GM21528 (cell line): ENCODE results near the gene ZRANB1.

ENCODE experiments used
- ATAC-seq: cut with Tn5 transposase; IDR thresholded peaks from one replicate; pipeline ENCODE4 v1.9.1; 2021; ENCODE audit warnings: mild to moderate bottlenecking, moderate library complexity; ENCODE audit not compliant: unreplicated experiment, low FRiP score

The ZRANB1 gene

DNA sequence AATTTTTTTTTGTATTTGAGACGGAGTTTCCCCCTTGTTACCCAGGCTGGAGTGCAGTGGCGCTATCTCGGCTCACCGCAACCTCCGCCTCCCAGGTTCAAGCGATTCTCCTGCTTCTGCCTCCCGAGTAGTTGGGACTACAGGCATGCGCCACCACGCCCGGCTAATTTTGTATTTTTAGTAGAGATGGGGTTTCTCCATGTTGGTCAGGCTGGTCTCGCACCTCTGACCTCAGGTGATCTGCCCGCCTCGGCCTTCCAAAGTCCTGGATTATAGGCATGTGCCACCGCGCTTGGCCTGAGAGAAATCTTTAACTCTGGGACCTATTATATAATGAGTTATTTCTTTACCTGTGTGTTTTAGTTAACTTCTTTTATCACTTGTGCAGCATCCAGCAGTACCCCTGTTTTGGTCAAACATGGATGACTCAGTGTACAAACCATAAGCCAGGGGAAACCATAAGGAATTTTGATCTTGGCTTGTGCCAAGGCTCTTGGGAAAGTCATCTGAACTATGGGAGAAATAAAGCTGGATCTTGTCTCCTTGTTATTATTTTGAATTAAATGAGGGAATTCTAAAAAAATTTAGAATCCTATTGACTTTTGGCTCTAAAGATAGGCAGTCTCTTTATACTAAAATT, 23.6 kb upstream of the ZRANB1 start:
- no peak for ATAC-seq

DNA sequence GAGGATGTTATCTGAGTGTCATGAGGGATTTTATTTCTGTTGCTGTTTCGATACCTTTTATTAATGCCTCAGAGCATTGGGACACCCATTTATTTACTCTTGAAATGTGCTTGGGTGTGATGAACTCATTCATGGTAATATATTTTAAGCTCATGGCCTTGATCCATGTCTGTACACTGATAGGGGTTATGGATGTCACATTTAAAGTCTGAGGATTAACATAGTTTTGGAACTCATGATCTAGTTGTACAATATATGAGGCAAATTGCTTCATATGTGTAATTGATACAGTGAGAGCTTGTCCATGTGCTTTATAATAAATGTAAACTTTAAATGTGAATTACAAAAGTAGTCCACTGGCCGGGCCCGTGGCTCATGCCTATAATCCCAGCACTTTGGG, 23.0 kb upstream of the ZRANB1 start:
- ATAC-seq: no peak

DNA sequence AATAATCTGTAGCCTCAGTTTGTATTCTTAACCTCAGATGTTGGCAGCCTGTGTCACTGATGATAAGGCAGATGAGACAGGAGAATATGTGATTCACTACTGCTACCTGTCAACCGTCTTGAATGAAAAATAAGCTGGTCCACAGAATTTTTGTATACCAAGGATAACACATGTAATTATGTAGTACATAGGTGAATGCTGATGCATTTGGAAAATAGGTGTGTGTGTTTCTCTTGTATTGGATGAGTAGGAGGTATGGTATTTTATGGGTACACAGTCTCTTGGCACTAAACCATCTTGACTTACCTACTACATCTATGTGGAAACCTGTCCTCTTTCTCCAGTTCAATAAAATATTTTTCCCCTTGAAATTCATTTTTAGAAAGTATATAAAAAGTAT, 20.7 kb upstream of the ZRANB1 start:
- no peak for ATAC-seq

DNA sequence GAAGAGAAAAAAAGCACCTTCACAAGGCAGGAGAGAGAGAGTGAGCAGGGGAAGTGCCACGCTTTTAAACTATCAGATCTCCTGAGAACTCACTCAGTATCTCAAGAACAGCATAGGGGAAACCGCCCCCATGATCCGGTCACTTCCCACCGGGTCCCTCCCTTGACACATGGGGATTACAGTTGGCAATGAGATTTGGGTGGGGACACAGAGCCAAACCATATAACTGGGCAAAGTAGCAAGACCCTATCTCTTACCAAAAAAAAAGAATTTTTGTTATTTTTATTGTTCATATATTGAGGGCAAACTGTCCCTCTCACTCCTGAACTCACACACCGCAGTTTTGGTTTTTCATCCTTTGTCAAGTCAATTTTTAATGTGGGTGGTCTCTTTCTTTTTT, 18.2 kb upstream of the ZRANB1 start:
- no peak for ATAC-seq

- ATAC-seq: no peak
Measured at GRCh38 chr10:124926548-124926947, 15.4 kb upstream of the ZRANB1 start.

- no peak for ATAC-seq
Measured at GRCh38 chr10:124928087-124928486, 13.8 kb upstream of the ZRANB1 start.

GRCh38 chr10:124928545-124928944, 13.4 kb upstream of the ZRANB1 start:
- no peak for ATAC-seq

GRCh38 chr10:124935946-124936345, 6.0 kb upstream of the ZRANB1 start:
- ATAC-seq: no peak

- no peak for ATAC-seq
Measured at GRCh38 chr10:124936813-124937212, 5.1 kb upstream of the ZRANB1 start.

DNA sequence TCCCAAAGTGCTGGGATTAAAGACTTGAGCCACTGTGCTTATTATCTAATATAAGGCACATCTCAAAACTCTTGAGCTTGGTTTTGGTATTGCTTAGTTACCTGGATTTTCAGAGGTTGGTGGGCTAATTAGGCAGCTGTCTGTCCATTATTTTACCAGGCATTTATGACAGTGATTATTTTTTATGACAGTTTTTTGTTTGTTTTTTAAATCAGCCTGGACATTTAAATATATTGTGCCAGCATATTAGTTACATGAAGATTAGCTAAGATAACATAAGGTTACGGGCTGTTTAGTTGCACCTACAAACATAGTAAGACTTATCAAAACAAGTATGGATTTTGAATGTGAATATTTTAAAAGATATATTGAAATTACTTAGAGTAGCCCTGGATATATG, 2.6 kb upstream of the ZRANB1 start:
- no peak for ATAC-seq

DNA sequence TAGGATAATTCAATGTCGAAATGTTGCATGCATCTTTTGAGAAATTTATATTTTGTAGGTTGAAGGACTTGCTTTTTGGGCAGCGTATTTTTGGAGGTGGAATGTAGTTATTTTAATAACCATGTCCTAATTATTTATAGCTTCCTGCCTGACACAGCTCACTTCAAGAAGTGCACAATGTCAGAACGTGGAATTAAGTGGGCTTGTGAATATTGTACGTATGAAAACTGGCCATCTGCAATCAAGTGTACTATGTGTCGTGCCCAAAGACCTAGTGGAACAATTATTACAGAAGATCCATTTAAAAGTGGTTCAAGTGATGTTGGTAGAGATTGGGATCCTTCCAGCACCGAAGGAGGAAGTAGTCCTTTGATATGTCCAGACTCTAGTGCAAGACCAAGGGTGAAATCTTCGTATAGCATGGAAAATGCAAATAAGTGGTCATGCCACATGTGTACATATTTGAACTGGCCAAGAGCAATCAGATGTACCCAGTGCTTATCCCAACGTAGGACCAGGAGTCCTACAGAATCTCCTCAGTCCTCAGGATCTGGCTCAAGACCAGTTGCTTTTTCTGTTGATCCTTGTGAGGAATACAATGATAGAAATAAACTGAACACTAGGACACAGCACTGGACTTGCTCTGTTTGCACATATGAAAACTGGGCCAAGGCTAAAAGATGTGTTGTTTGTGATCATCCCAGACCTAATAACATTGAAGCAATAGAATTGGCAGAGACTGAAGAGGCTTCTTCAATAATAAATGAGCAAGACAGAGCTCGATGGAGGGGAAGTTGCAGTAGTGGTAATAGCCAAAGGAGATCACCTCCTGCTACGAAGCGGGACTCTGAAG, 620 bp downstream of the ZRANB1 start:
- no peak for ATAC-seq

DNA sequence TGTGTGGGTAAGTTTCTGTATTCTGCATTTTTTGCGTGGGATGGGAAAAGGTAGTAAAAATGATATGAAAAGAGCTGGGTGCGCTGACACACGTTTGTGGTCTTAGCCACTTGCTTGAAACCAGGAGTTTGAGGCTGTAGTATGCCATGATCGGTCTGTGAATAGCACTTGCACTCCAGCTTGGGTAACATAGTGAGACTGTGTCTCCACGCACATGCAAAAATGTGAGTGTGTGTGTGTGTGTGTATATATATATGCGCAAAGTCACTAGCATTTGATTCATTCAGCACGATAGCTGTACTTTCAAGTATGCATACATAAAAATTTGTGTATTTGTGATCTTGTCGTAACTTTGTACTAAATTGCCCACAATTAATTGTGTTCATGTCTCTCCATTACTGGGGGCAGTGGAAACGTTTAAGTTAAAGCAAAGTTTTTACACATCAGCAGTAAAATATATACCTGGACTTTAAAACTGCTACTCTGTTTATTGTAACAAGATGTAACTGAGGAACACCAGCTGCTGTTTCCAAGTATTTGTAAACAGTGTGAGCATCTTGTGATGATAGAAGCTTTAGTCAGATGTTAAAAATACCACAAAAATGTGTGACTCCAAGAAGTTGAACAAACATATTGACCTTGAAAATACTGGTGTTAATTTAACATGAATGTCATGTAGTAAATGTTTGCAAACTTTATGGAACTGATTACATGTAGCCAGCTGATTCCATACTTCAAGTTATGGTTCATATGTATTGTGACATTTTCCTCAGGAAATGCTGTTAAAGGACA, 1.6 kb downstream of the ZRANB1 start:
- no peak for ATAC-seq

- no peak for ATAC-seq
Measured at GRCh38 chr10:124944982-124945381, 3.1 kb downstream of the ZRANB1 start.

DNA sequence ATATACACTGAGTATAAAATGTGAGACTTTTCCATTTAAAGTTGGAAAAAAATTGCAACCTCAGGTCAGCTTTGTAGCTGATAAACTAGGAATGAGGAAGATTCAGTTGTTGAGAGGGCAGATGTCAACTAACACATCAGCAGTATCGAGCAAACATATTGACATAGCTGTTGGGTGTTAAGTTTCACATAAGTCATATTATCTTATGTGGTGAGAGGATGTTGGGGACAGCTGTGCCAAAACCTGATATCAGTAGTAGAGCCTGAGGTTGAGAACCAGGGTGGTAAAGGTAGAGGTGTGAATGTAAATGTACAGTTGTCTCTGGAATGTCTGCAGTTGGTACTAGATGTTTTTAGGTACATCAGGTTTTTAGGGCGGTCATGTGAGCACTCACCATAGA, 5.0 kb downstream of the ZRANB1 start:
- ATAC-seq: no peak

DNA sequence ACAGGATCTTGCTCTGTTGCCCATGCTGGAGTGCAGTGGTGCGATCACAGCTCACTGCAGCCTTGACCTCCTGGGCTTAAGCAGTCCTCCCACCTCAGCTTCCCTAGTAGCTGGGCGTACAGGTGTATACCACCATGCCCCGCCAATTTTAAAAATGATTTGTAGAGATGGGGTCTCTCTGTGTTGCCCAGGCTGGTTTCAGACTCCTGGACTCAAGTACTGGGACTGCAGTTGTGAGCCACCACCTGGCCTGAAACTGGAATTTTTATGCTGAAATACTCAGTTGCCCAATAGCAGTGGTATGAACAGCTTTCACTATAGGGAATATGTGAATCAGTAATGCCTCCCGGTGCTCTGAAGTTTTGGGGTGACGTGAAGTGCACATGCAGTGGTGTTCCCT, 7.6 kb downstream of the ZRANB1 start:
- no peak for ATAC-seq

DNA sequence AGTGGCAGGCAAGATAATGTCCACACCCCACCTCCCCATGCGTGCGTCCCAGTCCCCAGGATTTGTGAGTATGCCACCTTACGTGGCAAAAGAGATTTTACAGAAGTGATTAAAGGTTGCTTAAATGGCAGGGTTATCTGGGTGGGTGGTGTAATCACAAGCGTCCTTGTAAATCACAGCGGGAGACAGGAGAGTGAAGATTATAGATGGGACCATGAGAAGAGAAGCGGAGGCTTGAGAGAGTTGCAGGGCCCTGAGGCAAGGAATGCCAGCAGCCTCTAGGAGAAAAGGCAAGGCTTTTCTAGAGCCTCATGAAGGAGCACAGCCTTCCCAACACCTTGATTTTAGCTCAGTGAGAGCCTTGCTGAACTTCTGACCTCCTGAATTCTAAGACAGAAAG, 10.2 kb downstream of the ZRANB1 start:
- no peak for ATAC-seq

DNA sequence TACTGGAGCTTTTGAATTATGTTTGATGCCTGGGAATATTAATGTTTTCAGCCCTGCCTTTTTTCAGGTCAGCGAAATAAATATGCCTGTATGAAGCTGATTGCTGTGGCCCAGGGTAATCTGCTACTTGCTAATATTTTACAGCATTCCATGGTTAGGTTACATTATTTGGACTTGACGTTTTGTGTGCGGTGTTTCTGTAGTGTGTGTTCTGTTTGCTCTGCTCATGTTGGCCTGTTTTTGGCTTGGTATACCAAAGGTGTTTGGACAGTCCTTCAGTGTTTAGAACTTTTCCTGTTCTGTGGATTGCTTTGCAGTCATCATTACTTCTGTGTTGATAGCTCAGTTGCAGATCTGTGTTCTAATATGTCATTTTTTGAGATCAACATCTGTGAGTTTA, 11.5 kb downstream of the ZRANB1 start:
- ATAC-seq: no peak

GRCh38 chr10:124955243-124955642, 13.3 kb downstream of the ZRANB1 start:
- no peak for ATAC-seq

DNA sequence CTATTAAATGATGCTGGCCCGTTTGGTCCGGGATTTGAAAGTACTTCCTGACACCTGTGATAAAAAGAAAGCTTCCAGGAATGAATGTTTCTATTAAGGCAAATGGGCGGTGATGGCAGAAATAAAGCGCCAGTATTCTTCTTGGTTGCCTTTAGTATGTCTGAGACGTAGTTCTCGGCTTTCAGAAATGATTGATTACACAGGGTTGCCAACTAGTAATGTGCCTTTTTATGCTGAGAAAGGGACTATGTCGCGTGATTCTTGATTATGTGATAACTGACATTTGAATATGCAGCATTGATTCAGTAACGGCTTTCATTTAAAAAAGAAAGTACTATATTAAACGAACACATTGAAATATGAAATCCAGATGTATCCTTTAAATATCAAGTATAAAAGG, 13.9 kb downstream of the ZRANB1 start:
- ATAC-seq: no peak

GRCh38 chr10:124956764-124957163, 14.8 kb downstream of the ZRANB1 start:
- no peak for ATAC-seq

DNA sequence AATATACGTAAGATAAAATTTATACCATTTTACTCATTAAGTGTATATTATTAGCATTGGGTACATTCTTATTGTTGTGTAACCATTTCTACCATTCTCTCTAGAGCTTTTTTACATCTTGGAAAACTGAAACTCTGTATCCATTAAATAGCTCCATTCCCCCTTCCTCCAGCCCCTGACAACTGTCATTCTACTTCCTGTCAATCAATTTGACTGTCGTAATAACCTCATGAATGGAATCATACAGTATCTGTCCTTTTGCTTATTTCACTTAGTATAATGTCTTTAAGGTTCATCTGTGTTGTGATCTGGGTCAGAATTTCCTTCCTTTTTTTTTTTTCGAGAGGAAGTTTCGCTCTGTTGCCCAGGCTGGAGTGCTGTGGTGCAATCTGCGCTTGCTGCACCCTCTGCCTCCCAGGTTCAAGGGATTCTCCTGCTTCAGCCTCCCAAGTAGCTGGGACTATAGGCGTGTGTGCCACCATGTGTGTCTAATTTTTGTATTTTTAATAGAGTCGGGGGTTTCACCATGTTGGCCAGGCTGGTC, 15.6 kb downstream of the ZRANB1 start:
- no peak for ATAC-seq
